GM21619 (cell line): ENCODE measurements around the gene OSBP.
"Not testable (repeated sequence)": the region's sequence is repeated elsewhere in the genome, so short reads cannot be mapped to it uniquely, and the experiment has no call there.

ENCODE experiments used
- ATAC-seq: cut with Tn5 transposase; IDR thresholded peaks from one replicate; pipeline ENCODE4 v1.9.1; 2021; ENCODE audit not compliant: unreplicated experiment

The OSBP gene, protein sequence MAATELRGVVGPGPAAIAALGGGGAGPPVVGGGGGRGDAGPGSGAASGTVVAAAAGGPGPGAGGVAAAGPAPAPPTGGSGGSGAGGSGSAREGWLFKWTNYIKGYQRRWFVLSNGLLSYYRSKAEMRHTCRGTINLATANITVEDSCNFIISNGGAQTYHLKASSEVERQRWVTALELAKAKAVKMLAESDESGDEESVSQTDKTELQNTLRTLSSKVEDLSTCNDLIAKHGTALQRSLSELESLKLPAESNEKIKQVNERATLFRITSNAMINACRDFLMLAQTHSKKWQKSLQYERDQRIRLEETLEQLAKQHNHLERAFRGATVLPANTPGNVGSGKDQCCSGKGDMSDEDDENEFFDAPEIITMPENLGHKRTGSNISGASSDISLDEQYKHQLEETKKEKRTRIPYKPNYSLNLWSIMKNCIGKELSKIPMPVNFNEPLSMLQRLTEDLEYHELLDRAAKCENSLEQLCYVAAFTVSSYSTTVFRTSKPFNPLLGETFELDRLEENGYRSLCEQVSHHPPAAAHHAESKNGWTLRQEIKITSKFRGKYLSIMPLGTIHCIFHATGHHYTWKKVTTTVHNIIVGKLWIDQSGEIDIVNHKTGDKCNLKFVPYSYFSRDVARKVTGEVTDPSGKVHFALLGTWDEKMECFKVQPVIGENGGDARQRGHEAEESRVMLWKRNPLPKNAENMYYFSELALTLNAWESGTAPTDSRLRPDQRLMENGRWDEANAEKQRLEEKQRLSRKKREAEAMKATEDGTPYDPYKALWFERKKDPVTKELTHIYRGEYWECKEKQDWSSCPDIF

DNA sequence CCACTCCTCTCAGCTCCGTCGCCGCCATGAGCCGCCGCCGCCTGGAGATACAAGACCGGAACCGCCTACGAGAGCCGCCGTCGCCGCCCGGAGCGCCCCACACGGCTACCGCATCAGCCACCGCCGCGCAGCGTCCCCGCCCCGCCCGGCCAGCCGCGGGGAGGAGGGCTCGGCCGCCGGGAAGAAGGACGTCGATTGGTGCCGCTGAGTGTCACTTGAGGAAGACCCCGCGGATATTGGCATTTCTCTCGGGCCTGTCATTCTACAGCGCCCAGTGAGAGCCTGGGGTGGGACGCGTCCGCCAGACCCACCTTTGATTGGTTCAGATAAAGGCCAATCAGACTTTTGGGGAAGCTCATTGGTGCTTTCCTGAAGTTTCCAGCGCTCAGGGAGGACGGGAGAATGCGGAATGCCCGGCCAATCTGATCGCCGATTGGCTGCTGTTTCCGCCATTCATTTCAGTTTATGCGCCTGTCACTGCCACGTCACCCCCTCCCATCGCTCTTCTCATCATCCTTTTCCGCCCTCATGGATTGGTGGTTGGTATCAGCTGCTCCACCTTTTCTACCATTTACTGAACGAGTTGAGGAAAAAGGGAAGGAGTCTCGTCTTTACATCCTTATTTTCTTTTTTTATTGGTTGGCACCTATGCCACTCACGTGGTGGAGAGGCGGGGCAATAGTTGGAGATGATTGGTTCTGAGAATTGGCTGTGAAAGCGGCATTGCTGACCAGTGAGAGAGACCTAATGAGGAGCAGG, at the start of gene OSBP:
Gene OSBP (minus strand): TSS at position 138 of the 759 bp plus-strand sequence. CDS start 110 bp downstream, at position 28.
- peak; percentile 83 for ATAC-seq

DNA sequence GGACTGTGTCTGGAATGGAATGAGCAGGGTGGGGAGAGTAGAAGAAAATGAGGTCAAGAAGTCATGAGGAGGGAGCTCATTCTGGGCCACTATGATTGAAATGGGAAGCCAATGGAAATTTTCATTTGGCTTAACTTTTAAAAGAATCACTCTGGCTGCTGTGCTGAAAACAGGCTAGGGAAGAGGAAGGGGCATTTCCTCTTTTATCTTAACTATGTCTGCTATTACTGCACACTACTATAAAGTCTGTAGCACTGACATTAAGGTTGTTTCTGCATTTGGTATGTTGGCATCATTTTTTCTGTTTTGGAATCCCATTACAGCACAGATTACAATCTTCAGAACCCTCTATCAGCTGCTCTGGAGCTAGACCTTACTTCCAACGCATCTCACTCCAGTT, 45.0 kb upstream of the OSBP start:
- no peak for ATAC-seq

DNA sequence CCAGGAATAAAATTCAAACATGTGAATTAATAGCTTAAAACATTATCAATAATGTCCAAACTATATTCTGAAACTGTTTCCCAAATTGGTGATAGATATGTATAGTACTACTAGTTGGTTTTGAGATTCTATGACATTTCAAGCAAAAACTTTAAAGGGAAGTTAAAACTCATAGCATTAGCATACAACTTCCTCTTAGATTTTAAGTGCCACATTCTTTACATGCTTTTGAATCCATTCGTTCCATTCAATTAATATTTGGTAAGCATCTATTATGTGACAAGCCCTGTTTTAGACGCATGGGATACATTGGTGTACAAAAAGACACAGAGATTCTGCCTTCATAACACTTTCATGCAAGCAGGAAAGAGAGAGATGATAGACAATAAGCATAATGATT, 44.4 kb upstream of the OSBP start:
- no peak for ATAC-seq

DNA sequence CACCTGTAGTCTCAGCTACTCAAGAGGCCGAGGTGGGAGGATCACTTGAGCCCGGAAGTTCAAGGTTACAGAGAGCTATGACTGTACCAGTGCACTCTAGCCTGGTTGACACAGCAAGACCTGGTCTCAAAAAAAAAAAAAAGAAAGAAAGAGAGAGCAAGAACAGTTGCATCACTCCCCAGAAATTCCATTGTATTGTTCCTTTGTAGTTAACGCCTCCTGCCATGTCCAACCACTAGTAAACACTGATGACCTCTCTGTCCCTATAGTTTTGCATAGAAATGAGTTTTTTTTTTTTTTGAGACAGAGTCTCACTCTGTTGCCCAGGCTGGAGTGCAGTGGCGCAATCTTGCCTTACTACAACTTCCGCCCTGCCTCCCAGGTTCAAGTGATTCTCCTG, 42.5 kb upstream of the OSBP start:
- no peak for ATAC-seq

DNA sequence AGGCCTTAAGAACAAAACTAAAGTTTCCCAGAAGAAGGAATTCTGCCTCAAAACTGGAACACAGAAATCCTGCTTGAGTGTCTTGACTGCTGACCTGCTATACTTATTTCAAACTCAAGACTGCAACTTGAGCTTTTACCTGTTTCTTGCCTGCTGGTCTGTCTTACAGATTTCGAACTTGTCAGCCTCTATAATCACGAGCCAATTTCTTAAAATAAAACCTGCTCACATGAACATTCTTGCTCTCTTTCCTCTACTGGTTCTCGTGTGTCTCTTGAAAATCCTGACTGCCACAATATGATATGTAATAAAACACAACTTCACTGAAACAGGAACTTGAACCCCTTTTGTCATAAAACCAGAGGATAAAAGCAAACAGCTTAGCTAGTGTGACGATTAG, 39.3 kb upstream of the OSBP start:
- no peak for ATAC-seq

DNA sequence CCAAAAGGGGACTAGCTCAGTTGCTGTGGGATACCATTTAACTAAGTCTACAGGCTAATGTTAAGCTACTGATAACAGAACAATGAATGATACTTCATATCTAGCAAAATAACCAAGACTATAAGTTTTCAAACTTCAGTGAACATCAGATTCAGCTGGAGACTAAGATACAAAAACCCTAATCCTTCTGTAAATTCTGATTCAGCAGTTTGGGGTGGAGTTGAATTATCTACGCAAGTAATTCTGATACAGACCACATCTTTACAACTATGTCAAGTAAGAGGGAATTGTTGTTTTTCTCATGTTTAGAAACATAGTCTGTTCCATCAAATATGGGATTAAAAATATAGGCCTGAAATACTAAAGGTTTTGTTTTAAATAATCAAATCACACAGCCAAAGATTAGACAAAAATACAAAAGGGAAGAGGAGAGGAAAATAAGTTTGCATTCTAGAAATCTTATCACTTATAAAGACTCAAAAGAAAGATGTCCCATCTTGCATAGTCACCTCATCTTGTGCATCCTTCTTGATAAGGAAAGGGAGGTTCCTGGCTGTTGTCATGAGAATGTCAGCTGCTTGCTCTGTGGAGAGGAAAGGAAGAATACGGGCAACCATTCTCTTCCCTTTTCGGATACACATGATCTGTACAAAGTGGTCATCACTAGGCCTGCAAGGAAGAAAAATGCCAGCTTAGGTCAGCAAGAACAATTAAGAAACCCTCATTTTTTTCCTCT, 31.8 kb upstream of the OSBP start:
- no peak for ATAC-seq

DNA sequence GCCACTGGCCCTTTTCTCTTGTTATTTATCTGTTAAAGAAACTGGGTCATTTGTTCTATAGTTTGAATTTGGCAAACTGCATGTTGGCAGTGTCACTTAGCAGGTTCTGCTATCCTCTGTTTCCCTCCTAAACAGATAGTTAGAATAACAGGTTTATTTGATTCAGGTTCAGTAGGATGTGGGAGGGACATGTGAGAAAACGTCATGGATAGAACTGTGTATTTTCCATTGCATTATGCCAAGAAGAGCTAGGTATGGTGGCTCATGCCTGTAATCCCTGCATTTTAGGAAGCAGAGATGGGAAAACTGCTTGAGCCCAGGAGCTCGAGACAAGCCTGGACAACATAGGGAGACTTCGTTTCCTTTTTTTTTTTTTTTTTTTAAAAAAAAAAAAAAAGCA, 29.0 kb upstream of the OSBP start:
- ATAC-seq = no peak

DNA sequence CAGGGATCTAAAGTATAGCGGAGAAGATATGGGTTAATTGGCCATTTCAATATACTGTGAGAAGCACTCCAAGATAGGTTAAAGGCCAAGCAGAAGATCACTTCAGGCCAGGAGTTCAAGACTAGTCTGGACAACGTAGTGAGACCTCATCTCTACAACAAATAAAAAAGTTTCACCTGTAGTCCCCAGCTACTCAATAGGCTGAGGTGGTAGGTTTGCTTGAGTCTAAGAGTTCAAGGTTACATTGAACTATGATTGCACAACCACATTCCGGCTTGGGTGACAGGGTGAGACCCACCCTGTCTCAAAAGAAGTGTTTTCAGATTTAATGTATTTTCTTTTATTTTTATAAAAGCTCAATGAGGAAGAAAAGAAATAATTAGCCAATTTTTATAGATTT, 27.8 kb upstream of the OSBP start:
- ATAC-seq = no peak

DNA sequence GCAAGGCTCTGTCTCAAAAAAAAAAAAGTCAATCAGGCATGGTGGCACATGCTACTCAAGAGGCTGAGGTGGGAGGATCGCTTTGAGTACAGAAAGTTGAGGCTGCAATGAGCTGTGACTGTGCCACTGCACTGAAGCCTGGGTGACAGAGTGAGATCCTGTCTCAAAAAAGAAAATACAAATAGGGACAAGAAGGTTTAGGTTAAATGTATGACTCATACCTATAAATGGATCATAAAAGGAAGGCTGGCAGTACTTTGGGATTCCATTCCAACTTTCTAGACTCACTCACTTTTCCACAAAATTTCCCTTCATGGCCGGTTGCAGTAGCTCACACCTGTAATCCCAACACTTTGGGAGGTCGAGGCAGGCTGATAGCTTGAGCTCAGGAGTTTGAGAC, 25.6 kb upstream of the OSBP start:
- ATAC-seq = no peak

DNA sequence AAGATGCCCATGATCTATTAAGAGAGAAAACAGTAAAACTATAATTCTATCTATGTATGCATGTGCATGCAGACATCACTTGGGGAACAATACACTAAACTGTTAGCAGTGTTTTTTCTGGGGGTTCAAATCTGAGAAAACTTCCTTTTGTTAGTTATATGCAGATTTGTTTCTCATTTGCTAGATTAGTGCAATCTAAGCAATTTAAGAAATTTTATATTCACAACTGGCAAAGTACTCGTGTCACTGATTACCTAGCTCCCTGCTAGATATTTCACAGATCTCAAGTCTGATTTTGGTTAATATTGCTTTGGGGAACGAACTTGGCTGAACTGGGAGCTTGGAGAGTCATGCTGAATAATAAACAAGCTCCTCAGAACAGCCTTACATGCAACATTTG, 14.9 kb upstream of the OSBP start:
- ATAC-seq = no peak

DNA sequence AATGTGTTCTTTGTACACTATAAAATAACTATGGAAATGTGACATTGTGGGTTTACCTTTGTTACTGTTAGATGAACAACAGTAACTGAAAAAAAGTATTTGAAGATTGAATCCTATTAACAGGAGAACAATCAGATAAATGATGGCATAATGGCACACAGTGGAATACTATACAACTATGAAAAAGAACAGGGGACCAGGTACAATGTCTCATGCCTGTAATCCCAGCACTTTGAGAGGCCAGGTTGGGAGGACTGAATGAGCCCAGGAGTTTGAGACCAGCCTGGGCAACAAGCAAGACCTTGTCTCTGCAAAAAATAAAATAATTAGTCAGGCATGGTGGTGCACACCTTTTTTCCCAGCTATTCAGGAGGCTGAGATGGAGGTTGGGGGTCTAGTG, 14.4 kb upstream of the OSBP start:
- no peak for ATAC-seq

DNA sequence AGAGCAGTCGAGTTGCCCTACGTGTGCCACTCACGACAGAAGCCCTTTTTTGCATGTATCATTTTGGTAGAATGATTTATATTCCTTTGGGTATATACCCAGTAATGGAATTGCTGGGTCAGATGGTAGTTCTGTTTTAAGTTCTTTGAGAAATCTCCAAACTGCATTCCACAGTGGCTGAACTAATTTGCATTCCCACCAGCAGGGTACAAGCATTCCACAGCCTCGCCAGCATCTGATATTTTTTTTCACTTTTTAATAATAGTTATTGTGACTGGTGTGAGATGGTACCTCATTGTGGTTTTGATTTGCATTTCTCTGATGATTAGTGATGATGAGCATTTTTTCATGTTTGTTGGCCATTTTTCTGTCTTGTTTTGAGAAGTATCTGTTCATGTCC, 11.4 kb upstream of the OSBP start:
- ATAC-seq = not testable (repeated sequence)

DNA sequence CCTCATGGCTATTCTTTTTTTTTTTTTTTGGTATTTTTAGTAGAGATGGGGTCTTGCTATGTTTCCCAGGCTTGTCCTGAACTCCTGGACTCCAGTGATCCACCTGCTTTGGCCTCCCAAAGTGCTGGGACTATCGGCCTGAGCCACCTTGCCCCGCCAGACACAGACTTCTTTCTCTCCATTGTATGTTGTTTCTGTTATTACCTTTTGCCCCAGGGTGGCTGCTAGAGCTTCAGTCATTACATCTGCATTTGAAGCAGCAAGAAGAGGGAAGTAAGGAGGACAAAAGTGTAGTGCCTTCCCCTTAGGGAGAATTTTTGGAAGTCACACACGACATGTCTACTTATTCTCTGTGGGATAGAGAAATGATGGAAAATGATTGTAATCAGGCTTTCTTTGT, 10.1 kb upstream of the OSBP start:
- no peak for ATAC-seq

DNA sequence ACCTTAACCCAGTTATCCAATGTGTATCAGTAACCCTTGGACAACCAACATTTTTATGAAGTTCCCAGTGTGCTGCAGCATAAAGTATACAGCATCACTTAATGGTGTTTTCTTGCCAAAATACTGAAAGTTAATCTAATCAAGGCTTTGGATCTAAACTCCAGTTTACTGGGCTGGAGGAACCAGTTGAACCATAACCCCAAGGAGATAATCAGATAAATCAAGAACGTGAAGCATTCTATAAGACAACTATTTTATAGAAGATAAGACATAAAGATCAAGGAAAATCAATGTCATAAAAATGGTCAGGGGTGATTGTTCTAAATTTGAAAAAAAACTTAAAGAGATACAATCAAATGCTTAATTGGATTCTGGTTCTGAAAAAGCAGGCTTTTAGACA, 2.3 kb upstream of the OSBP start:
- ATAC-seq = no peak

DNA sequence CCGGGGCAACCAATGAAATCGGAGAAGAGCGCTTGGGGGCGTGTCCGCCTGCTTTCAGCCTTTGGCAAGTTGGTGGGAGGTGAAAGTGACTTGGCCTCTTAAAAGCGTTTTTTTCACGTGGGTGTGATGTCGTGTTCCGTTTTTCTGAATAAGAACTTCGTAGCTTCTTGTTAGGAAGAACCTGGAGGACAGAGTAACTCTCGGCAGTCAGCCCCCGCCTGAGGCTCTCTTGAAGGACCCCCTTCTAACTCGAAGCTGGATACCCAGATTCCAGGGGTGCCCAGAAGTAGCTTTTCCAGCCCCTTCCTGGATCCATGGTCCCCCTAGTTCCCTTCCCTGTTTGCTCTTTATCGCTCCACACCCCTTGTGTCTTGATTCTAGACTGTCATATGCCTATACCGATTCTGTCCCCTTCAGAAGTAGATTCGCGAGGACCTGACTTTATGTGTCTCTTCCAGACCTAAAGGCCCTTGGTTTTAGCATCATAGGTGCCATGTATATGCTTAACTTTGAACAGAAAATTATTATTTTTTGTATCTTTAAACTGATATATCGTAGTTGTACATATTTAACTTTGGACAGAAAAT, 915 bp upstream of the OSBP start:
- no peak for ATAC-seq

DNA sequence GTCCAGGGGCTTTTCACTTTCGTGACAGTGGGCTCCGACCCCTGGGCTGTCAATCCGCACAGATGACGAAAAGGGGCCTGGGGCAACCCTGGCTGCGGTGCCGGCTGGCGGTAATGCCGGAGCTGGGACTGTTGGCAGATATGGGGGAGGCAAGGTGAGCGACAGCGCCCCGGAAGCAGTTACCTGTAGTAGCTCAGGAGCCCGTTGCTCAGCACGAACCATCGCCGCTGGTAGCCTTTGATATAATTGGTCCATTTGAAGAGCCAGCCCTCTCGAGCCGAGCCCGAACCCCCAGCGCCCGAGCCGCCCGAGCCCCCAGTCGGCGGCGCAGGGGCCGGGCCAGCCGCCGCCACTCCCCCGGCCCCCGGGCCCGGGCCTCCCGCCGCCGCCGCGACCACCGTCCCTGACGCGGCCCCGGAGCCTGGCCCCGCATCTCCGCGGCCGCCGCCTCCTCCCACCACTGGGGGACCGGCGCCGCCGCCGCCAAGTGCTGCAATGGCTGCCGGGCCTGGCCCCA, 396 bp downstream of the OSBP start:
- ATAC-seq = peak; percentile 12

DNA sequence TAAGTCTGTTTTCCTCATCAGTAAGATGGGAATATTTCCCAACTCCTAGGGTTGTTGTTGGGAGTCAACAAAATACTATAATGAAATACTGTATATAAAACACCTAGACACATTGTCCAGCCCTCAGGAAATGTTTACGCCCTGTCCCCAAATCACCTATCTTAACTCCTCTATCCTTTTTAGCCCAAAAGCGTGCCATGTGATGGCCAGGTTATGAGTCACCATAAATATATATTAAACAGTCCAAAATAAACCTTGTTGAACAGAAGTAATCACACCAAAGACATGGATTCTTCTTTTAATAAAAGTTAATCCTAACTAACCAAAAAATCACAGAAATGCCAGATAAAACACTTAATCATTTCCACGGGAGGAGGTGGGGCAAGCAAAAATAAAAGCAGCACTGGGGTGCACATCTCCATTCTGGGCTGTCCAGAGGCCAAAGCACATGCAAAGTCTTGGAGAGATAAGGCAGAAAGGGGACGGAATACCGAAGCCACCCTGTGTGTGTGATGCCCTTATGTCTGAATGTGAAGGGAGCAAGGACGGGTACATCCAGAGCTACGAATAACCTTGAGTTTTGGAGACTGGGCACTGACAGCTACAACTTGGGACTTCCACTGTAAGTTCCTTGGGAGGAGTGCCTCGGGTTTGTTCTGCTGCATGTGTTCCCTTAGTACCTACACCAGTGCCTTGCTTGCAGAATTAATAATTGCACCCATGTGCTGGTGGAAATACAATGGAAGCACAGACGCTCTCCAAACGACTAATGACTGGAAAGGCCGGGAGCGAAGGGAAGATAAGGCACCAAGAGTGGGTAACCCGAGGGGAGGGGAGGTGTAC, 1.1 kb downstream of the OSBP start:
- no peak for ATAC-seq

DNA sequence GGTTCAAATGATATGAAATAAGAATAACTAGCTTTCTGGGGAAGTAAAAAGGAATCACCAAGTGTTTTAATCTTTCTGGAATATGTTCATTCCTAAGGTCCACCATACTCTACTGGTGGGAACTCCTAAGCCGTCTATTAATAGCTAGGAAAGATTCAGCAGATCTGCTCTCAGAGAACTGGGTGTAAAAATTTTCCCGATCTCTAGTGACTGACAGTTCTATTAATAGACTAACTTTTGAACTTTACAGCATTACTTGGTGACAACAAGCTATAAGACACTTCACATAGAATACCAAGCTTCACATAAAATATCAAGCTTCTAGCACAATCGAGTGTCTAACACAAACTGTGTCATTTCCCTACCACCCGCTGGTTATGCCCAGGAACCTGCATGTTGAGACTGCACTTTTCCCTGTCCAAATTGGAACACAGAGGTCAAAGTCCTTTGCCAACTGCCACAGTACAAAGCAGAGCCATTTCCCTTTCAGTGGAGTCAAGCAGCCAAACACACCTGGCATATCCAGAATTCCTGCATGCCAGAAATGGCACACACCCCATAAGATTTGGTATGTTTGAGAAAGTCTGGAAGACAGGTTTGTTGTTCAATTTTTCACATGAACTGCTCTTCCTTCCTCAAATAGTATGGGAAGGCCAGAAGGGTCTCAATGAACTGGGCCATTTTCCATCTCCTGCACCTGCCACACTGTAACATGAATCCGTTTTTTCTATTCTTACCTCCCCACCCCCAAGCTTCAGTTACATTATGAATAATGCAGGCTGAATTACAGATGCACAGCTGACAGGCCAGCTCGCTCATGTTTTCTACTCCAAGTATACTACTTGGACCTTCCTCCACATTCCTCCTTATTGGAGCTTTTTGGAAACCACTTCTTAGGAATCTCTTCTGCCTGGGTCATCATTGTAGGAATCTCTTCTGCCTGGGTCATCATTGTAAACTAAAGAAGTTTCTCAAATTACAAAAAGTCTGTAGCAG, 3.7 kb downstream of the OSBP start:
- ATAC-seq = no peak
